ENCODE data around the gene SULT2A1. TPM values are rescaled to one million over a fixed set of nuclear protein-coding genes. Genes with fewer than 3 reads are reported as not detected.
"Not testable (repeated sequence)": the region's sequence is repeated elsewhere in the genome, so short reads cannot be mapped to it uniquely, and the experiment has no call there.

The SULT2A1 gene
- total and polyA plus RNA-seq, 5 experiments from 2014 or later = not detected

GRCh38 chr19:47890865-47891621 is 4.9 kb upstream of the SULT2A1 start:
- ATAC-seq (no peak), DNase-seq (no peak)
- peaks cover 4 to 10% (median 6%) of the 10 kb centered on the region in 5 donors for H3K27me3 Mint-ChIP-seq
- H3K27ac Mint-ChIP-seq = no peak overlapping the region
- no peak overlapping the region for H3K4me3 Mint-ChIP-seq
- no peaks in the 10 kb centered on the region for H3K4me1 Mint-ChIP-seq
- POLR2A ChIA-PET = interaction anchor here (0.7 kb wide), 1 partner anchor 22 kb away, joined by 4 read pairs; no protein-coding TSS in a partner anchor
- peaks cover 0 to 15% (median 0%) of the 10 kb centered on the region in 9 donors for H3K9me3 Mint-ChIP-seq
- no peaks in the 10 kb centered on the region for H3K36me3 Mint-ChIP-seq

- Mint-ChIP-seq H3K27me3 (peaks cover 12 to 25% (median 19%) of the 10 kb centered on the region in 5 donors), H3K4me3 (no peak overlapping the region), H3K27ac (no peak overlapping the region), H3K4me1 (no peaks in the 10 kb centered on the region), H3K9me3 (no peaks in the 10 kb centered on the region), H3K36me3 (no peaks in the 10 kb centered on the region)
- ATAC-seq = no peak
- no peak for DNase-seq
- POLR2A ChIA-PET = no interaction called here
Observed at GRCh38 chr19:47885067-47885463, 1.1 kb downstream of the SULT2A1 start.

- POLR2A ChIA-PET = no interaction called here
- Mint-ChIP-seq H3K36me3 (no peaks in the 10 kb centered on the region), H3K9me3 (peaks cover 0 to 10% (median 2%) of the 10 kb centered on the region in 9 donors), H3K4me3 (no peak overlapping the region), H3K27ac (peak overlapping the region in 1 of 10 donors; percentile 78), H3K27me3 (peaks cover 16 to 42% (median 25%) of the 10 kb centered on the region in 5 donors), H3K4me1 (no peaks in the 10 kb centered on the region)
- DNase-seq (no peak), ATAC-seq (no peak)
Observed at GRCh38 chr19:47882890-47883289, 3.2 kb downstream of the SULT2A1 start.

- Mint-ChIP-seq H3K9me3 (peaks cover 0 to 10% (median 2%) of the 10 kb centered on the region in 9 donors), H3K27ac (no peak overlapping the region), H3K27me3 (peaks cover 16 to 45% (median 25%) of the 10 kb centered on the region in 5 donors), H3K4me3 (no peak overlapping the region), H3K36me3 (no peaks in the 10 kb centered on the region), H3K4me1 (no peaks in the 10 kb centered on the region)
- ATAC-seq (no peak), DNase-seq (no peak)
- POLR2A ChIA-PET = no interaction called here
Observed at GRCh38 chr19:47881757-47882156, 4.4 kb downstream of the SULT2A1 start.

- H3K27ac Mint-ChIP-seq, ATAC-seq, DNase-seq, H3K4me1 Mint-ChIP-seq, H3K4me3 Mint-ChIP-seq, POLR2A ChIA-PET, H3K36me3 Mint-ChIP-seq: not testable (repeated sequence)
- peaks cover 0 to 10% (median 2%) of the 10 kb centered on the region in 9 donors for H3K9me3 Mint-ChIP-seq
- H3K27me3 Mint-ChIP-seq = peaks cover 10 to 39% (median 17%) of the 10 kb centered on the region in 5 donors
Observed at GRCh38 chr19:47879385-47879784, 6.7 kb downstream of the SULT2A1 start.

- no peak for ATAC-seq
- peaks cover 0 to 10% (median 2%) of the 10 kb centered on the region in 9 donors for H3K9me3 Mint-ChIP-seq
- no peak overlapping the region for H3K27ac Mint-ChIP-seq
- H3K27me3 Mint-ChIP-seq = peaks cover 11 to 44% (median 17%) of the 10 kb centered on the region in 5 donors
- POLR2A ChIA-PET = no interaction called here
- H3K36me3 Mint-ChIP-seq = no peaks in the 10 kb centered on the region
- H3K4me1 Mint-ChIP-seq = no peaks in the 10 kb centered on the region
- no peak overlapping the region for H3K4me3 Mint-ChIP-seq
- DNase-seq = no peak
Observed at GRCh38 chr19:47878906-47879305, 7.2 kb downstream of the SULT2A1 start.

GRCh38 chr19:47865166-47865565 is 20.9 kb downstream of the SULT2A1 start:
- Mint-ChIP-seq H3K9me3 (peaks cover 0 to 3% (median 0%) of the 10 kb centered on the region in 9 donors), H3K4me1 (peaks cover 0 to 7% (median 5%) of the 10 kb centered on the region in 4 donors), H3K27me3 (peaks cover 9 to 22% (median 17%) of the 10 kb centered on the region in 5 donors), H3K4me3 (no peak overlapping the region), H3K27ac (peak overlapping the region in 2 of 10 donors; percentile 21 to 43), H3K36me3 (peaks cover 0 to 5% (median 0%) of the 10 kb centered on the region in 3 donors)
- POLR2A ChIA-PET = no interaction called here
- no peak for ATAC-seq
- no peak for DNase-seq

- peaks cover 10 to 21% (median 18%) of the 10 kb centered on the region in 5 donors for H3K27me3 Mint-ChIP-seq
- ATAC-seq (peak; percentile 97 to 99), DNase-seq (peak; percentile 56 to 88 (median 78))
- POLR2A ChIA-PET = no interaction called here
- peaks cover 0 to 3% (median 0%) of the 10 kb centered on the region in 9 donors for H3K9me3 Mint-ChIP-seq
- peaks cover 0 to 5% (median 0%) of the 10 kb centered on the region in 3 donors for H3K36me3 Mint-ChIP-seq
- H3K4me1 Mint-ChIP-seq = peaks cover 0 to 4% (median 2%) of the 10 kb centered on the region in 4 donors
- H3K4me3 Mint-ChIP-seq = no peak overlapping the region
- no peak overlapping the region for H3K27ac Mint-ChIP-seq
Observed at GRCh38 chr19:47863514-47863936, 22.6 kb downstream of the SULT2A1 start.

- ATAC-seq (no peak), DNase-seq (no peak)
- Mint-ChIP-seq H3K4me3 (no peak overlapping the region), H3K27ac (no peak overlapping the region), H3K4me1 (peaks cover 0 to 4% (median 2%) of the 10 kb centered on the region in 4 donors), H3K9me3 (peaks cover 0 to 3% (median 0%) of the 10 kb centered on the region in 9 donors), H3K27me3 (peaks cover 13 to 26% (median 20%) of the 10 kb centered on the region in 5 donors), H3K36me3 (peaks cover 0 to 5% (median 0%) of the 10 kb centered on the region in 3 donors)
- POLR2A ChIA-PET = no interaction called here
Observed at GRCh38 chr19:47861630-47862029, 24.5 kb downstream of the SULT2A1 start.

GRCh38 chr19:47860602-47861297 is 25.4 kb downstream of the SULT2A1 start:
- H3K27ac Mint-ChIP-seq = no peak overlapping the region
- H3K36me3 Mint-ChIP-seq = peaks cover 0 to 5% (median 0%) of the 10 kb centered on the region in 3 donors
- peaks cover 2 to 4% (median 3%) of the 10 kb centered on the region in 4 donors for H3K4me1 Mint-ChIP-seq
- peaks cover 13 to 26% (median 20%) of the 10 kb centered on the region in 5 donors for H3K27me3 Mint-ChIP-seq
- ATAC-seq (no peak), DNase-seq (no peak)
- peaks cover 0 to 3% (median 0%) of the 10 kb centered on the region in 9 donors for H3K9me3 Mint-ChIP-seq
- POLR2A ChIA-PET = no interaction called here
- H3K4me3 Mint-ChIP-seq = peak overlapping the region in 1 of 10 donors; percentile 14

GRCh38 chr19:47859838-47860237 is 26.3 kb downstream of the SULT2A1 start:
- H3K4me3 Mint-ChIP-seq, H3K36me3 Mint-ChIP-seq, DNase-seq, H3K27ac Mint-ChIP-seq, POLR2A ChIA-PET, ATAC-seq, H3K9me3 Mint-ChIP-seq: not testable (repeated sequence)
- Mint-ChIP-seq H3K27me3 (peaks cover 12 to 26% (median 20%) of the 10 kb centered on the region in 5 donors), H3K4me1 (peaks cover 2 to 14% (median 7%) of the 10 kb centered on the region in 4 donors)

GRCh38 chr19:47858646-47859285 is 27.3 kb downstream of the SULT2A1 start, which contains the start of gene TPRX2:
Gene TPRX2 (plus strand): TSS chr19:47859235. CDS start chr19:47859247, 12 bp downstream.
- Mint-ChIP-seq H3K27me3 (peaks cover 12 to 26% (median 20%) of the 10 kb centered on the region in 5 donors), H3K4me1 (peaks cover 5 to 21% (median 11%) of the 10 kb centered on the region in 4 donors), H3K27ac (peak within 1 kb of the TSS in 1 of 10 donors; percentile 21)
- H3K9me3 Mint-ChIP-seq, H3K36me3 Mint-ChIP-seq, POLR2A ChIA-PET, H3K4me3 Mint-ChIP-seq, DNase-seq, ATAC-seq: not testable (repeated sequence)

Data from naive thymus-derived CD8-positive, alpha-beta T cell (primary cell).